Measurements from ENCODE around the gene PKHD1. TPM values are rescaled to one million over a fixed set of nuclear protein-coding genes. Genes with fewer than 3 reads are reported as not detected.

PKHD1 gene
- polyA plus RNA-seq, 1 of the 3 experiments (the other 2 are of a cell fraction), result not detected

GRCh38 chr6:51574040-51574439 lies 513.4 kb downstream of the PKHD1 start:
- ChIA-PET CTCF (no interaction called here), POLR2A (no interaction called here)
- no peak overlapping the region for H3K4me2 ChIP-seq
- H3K9me2 ChIP-seq, result no peaks in the 10 kb centered on the region
- H3K9me3 ChIP-seq, result no peaks in the 10 kb centered on the region
- H3K4me1 ChIP-seq (ENCODE audit: control insufficient read depth in 1 of 2, insufficient read depth in 2 of 2, low read depth in 1 of 2, low read length in 1 of 2), result peaks cover 0 to 16% of the 10 kb centered on the region in 2 experiments; a peak in 2 of 4 replicates
- H2AFZ ChIP-seq (ENCODE audit: low read depth), result no peak overlapping the region
- H3K27me3 ChIP-seq (ENCODE audit: insufficient read depth), result no peaks in the 10 kb centered on the region
- no peak overlapping the region for H3K9ac ChIP-seq
- H3F3A ChIP-seq (replicated peaks; ENCODE audit: insufficient read depth), result no peaks in the 10 kb centered on the region
- WGBS (ENCODE audit: low lambda C conversion rate), result 33% methylated on average over 1 of the region's 1 CpG
- no peak overlapping the region for H3K4me3 ChIP-seq (ENCODE audit: low read depth in 2 of 2, low read length in 1 of 2)
- DNase-seq, result no peak
- no peaks in the 10 kb centered on the region for H4K20me1 ChIP-seq (ENCODE audit: insufficient read depth)
- TF ChIP-seq EZH2phosphoT487 (IDR thresholded peaks at IDR 0.05; ENCODE audit: borderline replicate concordance, low read depth), result no peak
- no peak for TF ChIP-seq NRF1 (IDR thresholded peaks at IDR 0.05; ENCODE audit: low read depth, low read length)
- TF ChIP-seq, protein P1, sequence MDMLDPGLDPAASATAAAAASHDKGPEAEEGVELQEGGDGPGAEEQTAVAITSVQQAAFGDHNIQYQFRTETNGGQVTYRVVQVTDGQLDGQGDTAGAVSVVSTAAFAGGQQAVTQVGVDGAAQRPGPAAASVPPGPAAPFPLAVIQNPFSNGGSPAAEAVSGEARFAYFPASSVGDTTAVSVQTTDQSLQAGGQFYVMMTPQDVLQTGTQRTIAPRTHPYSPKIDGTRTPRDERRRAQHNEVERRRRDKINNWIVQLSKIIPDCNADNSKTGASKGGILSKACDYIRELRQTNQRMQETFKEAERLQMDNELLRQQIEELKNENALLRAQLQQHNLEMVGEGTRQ (IDR thresholded peaks at IDR 0.05; ENCODE audit: borderline replicate concordance, low read depth, low read length), result no peak
- TF ChIP-seq NFIC (IDR thresholded peaks at IDR 0.05; ENCODE audit: borderline replicate concordance), result no peak
- TF ChIP-seq RCOR1 (IDR thresholded peaks at IDR 0.05; ENCODE audit: low read length), result no peak
- no peak for TF ChIP-seq GATA2 (CRISPR knock-in tag; IDR thresholded peaks at IDR 0.05)
- no peak for TF ChIP-seq POLR2AphosphoS5 (IDR thresholded peaks at IDR 0.05; ENCODE audit: low read depth, low read length)
- TF ChIP-seq REST (IDR thresholded peaks at IDR 0.05; ENCODE audit: low read depth, low read length), result no peak
- TF ChIP-seq CTCF (IDR thresholded peaks at IDR 0.05), result no peak
- TF ChIP-seq RXRA (IDR thresholded peaks at IDR 0.05; ENCODE audit: borderline replicate concordance, low read depth), result no peak
- H3K27ac ChIP-seq (ENCODE audit: low read depth in 2 of 2, low read length in 1 of 2), result no peak overlapping the region
- no peaks in the 10 kb centered on the region for H3K79me2 ChIP-seq (ENCODE audit: insufficient read depth)
- no peaks in the 10 kb centered on the region for H3K36me3 ChIP-seq (replicated peaks in 1 of 2; ENCODE audit: control insufficient read depth in 1 of 2, insufficient read depth in 2 of 2, low read length in 1 of 2)

All from SK-N-SH (cell line).